RPMI8226 (cell line): ENCODE measurements around the gene GOLGA8T.
"Not testable (repeated sequence)": the region's sequence is repeated elsewhere in the genome, so short reads cannot be mapped to it uniquely, and the experiment has no call there.

Experiments
- DNase-seq: peaks from one replicate; pipeline ENCODE4 v3.0.0-alpha.2; 2015

Gene GOLGA8T

DNA sequence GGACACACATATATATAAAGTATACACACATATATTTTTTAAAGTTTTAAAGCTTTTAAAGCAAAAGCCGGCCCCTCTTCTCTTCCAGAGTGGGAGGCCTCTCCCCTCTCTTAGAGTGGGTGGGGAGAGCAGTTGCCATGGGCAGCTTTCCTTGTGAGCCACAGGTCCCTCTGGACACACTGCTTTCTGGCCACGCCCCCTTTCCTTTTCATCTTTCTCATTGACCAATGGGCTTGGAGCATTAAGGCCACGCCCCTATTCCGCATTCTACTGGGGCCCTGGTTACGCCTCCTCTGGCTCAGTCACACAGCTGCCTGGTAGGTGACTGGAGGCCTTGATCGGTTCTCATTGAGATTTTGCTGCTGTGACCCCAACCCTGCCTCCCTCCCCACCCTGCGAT lies at the start of gene GOLGA8T:
GOLGA8T (plus strand) TSS at position 301 of the 400 bp plus-strand sequence; CDS start at position 399, 98 bp downstream.
- DNase-seq: not testable (repeated sequence)

GRCh38 chr15:30097827-30098226 lies 37.0 kb upstream of the GOLGA8T start:
- not testable (repeated sequence) for DNase-seq

DNA sequence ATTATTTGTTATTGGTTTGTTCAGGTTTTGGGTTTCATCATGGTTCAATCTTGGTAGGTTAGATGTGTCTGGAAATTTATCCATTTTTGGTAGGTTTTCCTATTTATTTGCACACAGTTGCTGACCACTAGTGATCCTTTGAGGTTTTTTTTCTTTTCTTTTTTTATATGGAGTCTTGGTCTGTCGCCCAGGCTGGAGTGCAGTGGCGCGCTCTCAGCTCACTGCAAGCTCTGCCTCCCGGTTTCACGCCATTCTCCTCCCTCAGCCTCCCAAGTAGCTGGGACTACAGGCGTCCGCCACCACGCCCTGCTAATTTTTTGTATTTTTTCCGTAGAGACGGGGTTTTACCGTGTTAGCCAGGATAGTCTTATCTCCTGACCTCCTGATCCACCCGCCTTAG lies 32.0 kb upstream of the GOLGA8T start:
- DNase-seq: not testable (repeated sequence)

GRCh38 chr15:30103941-30104507 lies 30.8 kb upstream of the GOLGA8T start:
- DNase-seq: not testable (repeated sequence)

DNA sequence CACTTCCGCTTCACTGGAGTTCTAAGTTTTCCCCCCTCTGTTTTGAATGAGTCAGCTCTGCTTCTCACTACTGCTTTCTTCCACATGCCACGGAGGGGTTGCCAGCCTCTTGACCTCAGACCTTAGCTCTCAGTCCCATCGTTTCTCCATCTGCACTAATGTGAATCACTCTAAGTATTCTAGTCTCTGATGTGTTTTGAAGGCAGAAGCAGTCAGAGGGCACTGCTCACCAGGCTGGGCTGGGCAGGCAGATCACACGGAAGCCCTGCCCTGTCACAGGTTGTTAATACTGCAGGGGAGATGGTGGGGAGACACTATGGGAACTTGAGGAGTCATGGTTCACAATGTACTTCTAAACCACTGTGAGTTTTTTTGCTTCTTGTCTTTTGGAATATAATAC lies 24.3 kb upstream of the GOLGA8T start:
- DNase-seq: not testable (repeated sequence)

DNA sequence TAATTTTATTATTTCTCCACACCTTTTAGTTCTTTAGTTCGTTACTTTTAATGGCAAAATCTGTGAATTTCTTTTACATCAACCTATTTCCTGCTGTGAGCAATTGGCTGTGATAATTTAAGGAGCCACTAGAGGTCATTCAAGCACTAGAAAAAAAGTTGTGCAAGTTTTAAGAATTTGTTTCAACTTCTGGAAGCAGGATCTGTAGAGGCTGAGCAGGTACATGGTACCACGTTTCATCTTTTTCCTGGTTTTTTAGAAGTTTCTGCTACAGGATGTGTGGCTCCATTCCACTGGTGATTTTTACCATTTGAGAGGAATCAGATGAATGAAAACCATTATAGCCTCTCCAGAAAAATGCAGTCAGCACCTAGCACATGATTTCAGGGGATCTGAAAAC lies 4.8 kb upstream of the GOLGA8T start:
- peak; percentile 1 for DNase-seq

DNA sequence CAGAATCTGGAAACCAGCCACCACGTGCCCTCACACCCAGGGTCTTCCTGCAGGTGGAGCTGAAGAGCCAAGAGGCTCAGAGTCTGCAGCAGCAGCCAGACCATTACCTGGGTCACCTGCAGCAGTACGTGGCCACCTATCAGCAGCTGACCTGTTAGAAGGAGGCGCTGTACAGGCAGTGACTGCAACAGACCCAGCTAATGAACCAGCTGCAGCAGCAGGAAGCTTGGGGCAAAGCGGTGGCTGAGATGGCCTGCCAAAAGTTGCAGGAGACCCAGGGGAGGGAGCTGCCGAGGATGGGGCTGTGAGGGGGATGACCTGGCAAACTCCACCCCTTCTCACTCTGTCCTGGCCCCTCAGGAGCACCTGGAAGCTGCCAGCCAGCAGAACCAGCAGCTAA lies 8.4 kb downstream of the GOLGA8T start:
- DNase-seq: not testable (repeated sequence)

- not testable (repeated sequence) for DNase-seq
Observed at GRCh38 chr15:30149891-30150290, 15.0 kb downstream of the GOLGA8T start.

GRCh38 chr15:30162479-30163357 lies 27.9 kb downstream of the GOLGA8T start:
- not testable (repeated sequence) for DNase-seq

DNA sequence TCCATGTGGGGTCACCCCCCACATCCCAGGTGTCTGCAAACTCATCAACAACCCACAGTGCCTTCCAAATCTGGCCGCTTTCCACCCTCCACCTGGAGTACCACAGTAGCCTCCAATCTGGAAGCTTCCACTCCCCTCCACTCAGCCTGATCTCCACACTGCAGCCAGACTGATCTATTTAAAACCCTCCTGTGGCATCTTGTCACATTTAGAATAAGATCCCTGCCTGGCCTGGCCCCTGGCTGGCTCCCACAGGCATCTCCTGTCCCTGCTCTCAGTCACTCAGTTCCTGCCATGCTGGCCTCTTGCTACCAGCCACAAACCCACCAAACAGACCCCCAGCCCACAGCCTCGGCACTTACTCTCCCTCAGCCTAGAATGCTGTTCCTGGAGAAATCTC lies 28.9 kb downstream of the GOLGA8T start:
- not testable (repeated sequence) for DNase-seq

DNA sequence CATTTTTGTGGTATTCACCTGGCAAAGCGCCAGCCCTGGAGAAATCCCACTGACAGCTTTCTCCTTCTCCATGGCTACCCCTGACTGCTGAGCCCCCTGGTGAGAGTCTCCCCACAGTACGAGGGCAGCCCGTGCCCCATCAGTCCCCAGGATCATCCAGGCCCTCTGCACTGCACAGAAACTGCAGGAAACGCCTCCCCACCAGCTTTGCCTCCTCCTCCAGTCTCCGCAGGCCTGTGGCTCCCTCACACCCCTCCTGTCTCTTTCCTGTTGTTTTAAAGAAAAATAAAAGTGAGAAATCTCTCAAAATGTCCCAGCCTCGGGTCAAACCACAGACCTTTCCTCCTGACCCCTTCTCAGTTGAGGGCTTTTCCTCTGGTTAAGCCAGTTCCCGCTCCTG lies 29.4 kb downstream of the GOLGA8T start:
- DNase-seq: not testable (repeated sequence)

DNA sequence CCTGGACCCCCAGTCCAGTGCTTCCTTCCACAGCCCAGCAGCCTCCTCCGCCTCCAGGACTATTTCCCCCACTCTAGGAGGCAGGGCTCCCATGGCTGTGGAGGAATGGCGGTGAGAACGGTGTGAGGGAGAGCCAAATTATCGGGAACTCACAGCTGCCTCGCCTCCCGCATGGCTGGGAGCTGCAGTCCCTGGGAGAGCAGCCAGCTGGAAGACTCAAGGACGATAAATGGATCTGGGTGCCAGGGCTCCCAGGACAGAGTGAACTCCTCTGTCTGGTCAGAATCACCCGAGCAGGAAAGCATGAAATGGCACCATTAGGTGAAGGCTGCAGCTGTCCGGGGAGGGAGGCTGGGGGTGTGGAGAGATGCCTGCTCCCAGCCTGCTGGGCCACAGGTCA lies 32.6 kb downstream of the GOLGA8T start:
- DNase-seq: not testable (repeated sequence)

DNA sequence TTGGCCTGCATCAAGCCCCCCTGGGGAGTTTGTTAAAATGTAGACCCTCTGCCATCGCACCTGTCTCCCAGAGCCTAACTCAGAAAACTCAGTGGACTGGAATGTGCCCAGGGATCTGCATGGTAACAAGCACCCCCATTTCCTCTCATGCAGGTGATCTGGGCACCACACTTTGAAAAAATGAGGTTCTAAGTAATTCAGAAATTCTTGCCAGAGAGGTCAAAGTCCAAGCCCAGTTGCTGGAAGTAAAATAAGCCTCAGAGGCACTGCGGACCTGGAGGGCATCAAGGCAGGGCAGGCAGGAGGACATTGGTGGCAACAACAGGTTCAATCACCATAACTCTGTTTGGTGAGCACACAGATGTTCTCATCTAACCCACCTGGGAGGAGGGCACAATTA lies 33.0 kb downstream of the GOLGA8T start:
- not testable (repeated sequence) for DNase-seq

DNA sequence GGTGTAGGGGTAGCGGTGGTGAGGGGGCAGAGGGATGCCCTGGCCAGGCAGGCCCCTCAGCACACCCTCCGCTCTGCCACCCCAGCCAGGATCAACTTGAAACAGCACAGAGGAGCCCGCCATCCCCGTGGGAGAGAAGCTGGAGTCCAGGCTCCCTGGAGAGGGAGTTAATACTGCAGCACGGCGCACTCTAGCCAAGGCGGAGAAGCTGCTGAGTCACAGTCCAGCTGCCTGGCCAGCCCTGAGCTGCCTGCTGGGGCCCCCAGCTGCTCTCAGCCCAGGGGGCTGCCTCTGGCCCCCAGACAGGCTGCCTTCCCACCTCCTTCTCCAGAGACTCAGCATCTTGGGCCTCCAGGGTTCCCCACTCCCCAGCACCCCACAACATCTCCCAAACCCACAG lies 36.6 kb downstream of the GOLGA8T start:
- DNase-seq: not testable (repeated sequence)

DNA sequence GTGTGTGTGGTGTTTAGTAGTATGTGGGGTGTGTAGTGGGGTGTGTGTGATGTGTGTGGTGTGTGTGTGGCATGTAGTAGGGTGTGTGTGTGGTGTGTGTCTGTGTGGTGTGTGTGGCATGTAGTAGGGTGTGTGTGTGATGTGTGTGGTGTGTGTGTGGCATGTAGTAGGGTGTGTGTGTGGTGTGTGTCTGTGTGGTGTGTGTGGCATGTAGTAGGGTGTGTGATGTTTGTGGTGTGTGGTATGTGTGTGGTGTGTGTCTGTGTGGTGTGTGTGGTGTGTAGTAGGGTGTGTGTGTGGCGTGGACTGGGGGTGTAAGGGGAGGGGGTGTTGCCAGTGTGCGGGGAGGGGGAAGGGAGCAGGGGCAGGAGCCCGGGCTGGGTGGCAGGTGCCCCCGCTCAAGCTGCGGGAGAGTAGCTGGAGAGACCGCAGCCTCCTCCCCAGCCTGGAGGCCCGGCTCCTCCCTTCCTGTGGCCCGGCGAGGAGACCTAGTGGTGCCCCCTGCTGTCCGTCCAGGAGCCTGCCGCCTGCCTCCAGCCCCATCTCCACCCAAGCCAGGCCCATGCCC lies 38.3 kb downstream of the GOLGA8T start:
- not testable (repeated sequence) for DNase-seq

GRCh38 chr15:30175291-30175690 lies 40.4 kb downstream of the GOLGA8T start:
- not testable (repeated sequence) for DNase-seq

GRCh38 chr15:30176613-30177012 lies 41.8 kb downstream of the GOLGA8T start:
- DNase-seq: not testable (repeated sequence)

DNA sequence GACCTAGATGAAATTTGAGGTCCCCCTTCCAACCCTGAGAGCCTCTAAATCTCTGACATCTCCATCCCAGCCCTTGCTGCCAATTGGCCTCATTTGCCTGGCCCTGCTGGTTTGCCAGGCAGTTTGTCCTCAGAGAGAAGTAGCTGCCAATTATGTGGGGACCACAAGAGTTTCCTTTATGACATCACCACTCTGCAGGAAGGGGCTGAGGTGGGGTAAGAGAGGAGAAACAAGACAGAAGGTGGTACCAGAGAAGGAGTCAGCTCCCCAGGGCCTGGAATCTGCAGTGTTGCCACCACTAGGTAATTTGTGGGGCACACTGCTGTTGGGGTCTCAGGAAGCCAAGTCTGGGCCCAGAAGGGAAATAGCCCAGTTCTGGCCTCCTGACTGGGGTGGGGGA lies 45.0 kb downstream of the GOLGA8T start:
- not testable (repeated sequence) for DNase-seq

- DNase-seq: not testable (repeated sequence)
Observed at GRCh38 chr15:30185495-30185894, 50.6 kb downstream of the GOLGA8T start.

- DNase-seq: not testable (repeated sequence)
Observed at GRCh38 chr15:30187429-30187828, 52.6 kb downstream of the GOLGA8T start.

DNA sequence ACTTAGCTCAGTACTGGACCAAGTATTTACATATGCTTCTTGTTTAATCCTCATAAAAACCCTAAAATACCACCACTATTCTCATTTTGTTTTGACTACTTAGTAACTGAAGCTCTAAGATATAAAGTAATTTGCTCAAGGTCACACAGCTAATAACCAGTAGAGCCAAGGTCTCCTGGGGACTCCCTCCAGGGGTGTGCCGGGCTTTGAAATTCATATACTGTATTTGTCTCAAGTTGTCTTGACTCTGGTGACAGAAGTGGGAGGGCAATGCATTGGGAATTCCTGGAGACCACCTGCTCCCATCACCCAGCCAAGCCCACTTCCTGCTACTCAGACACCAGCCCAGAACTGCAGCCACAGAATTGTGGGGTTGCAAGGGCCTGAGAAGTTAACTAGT lies 54.9 kb downstream of the GOLGA8T start:
- DNase-seq: not testable (repeated sequence)

GRCh38 chr15:30191143-30191542 lies 56.3 kb downstream of the GOLGA8T start:
- DNase-seq: not testable (repeated sequence)

DNA sequence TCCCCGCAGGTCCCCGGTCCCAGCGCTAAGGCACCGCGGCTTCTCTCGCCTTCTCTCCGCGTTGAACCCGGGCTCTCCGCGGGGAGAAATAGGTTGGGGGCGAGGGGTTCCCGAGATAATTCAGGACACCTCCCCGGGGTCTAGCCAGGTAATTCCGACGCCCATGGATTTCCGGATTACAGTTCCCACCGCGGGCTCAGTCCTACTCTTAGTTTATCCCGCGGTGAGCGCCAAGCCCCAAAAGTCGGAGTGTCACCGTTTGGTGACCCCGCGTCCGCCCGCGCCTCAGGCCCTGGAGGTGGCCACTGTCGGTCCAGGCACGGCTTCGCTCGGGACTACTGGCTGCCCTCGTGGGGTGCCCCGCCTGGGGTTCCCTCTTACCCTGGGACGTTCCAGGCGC lies 56.8 kb downstream of the GOLGA8T start:
- not testable (repeated sequence) for DNase-seq
